ENCODE data around the gene NKX1-1. TPM values are rescaled to one million over a fixed set of nuclear protein-coding genes. Genes with fewer than 3 reads are reported as not detected.

The NKX1-1 gene
- total and polyA plus RNA-seq, 9 of the 15 experiments (the other 6 are each of a cell fraction or from before 2014, with no cell fraction given) = not detected

DNA sequence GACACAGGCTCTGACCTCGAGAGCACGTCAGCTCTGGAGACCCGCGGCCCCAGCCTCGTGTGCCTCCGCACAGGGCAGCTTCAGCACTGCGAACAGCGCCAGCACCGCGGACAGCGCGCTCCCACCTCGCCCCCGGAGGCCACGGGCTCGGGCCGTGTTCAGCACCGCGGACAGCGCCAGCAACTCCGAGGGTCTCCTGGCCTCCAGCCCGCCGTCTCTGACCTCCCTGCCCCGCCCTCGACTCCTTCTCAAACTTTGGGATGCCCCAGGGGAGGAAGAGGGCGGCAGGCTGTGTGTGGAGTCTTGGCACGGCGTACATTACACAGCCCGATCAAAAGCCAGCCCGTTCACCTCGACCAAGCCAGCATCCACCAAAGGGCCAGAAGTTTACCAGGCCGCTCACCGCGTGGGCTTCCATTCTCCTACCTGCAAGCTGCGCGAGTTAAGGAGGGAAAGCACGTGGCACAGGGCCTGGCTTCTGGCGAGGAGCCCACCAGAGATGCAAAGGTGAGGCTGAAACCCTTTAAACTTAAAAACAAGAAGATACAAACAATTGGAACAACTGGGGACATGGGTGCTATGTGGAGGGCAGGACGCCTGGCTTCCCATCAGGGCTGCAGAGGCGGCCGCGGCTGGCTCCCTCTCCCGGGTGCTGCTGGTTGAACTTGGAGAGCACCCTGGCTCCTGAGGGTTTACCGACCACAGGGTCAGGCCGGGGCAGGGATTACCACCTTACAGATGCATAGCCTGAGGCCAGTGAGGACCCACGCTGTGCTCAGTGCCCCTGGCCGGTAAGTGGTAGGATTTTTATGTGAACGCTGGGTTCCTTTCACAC lies 4.5 kb upstream of the NKX1-1 start (continued):
- TF ChIP-seq ZNF609 (CRISPR knock-in tag; IDR thresholded peaks at IDR 0.05; ENCODE audit: borderline replicate concordance) (peak; percentile 100), ZNF644 (tag; IDR thresholded peaks at IDR 0.05; ENCODE audit: low read depth) (peak; percentile 98), MYNN (IDR thresholded peaks at IDR 0.05) (no peak), MYNN (CRISPR knock-in tag; IDR thresholded peaks at IDR 0.05) (peak; percentile 98), CBFB (CRISPR knock-in tag; IDR thresholded peaks at IDR 0.05) (peak; percentile 98), HNRNPLL (IDR thresholded peaks at IDR 0.05; ENCODE audit: low read depth, low read length, poor library complexity, severe bottlenecking) (peak; percentile 35), CBX5 (IDR thresholded peaks at IDR 0.05; ENCODE audit: borderline replicate concordance, low read depth) (no peak), ZNF121 (CRISPR knock-in tag; conservative IDR thresholded peaks at IDR 0.05) (peak; percentile 90), LCOR (CRISPR knock-in tag; IDR thresholded peaks at IDR 0.05) (peak; percentile 100), HNRNPL (IDR thresholded peaks at IDR 0.05; ENCODE audit: low read depth, low read length) (no peak), FOSL1 (tag; conservative IDR thresholded peaks at IDR 0.05) (no peak)
- TF ChIP-seq, protein P1, sequence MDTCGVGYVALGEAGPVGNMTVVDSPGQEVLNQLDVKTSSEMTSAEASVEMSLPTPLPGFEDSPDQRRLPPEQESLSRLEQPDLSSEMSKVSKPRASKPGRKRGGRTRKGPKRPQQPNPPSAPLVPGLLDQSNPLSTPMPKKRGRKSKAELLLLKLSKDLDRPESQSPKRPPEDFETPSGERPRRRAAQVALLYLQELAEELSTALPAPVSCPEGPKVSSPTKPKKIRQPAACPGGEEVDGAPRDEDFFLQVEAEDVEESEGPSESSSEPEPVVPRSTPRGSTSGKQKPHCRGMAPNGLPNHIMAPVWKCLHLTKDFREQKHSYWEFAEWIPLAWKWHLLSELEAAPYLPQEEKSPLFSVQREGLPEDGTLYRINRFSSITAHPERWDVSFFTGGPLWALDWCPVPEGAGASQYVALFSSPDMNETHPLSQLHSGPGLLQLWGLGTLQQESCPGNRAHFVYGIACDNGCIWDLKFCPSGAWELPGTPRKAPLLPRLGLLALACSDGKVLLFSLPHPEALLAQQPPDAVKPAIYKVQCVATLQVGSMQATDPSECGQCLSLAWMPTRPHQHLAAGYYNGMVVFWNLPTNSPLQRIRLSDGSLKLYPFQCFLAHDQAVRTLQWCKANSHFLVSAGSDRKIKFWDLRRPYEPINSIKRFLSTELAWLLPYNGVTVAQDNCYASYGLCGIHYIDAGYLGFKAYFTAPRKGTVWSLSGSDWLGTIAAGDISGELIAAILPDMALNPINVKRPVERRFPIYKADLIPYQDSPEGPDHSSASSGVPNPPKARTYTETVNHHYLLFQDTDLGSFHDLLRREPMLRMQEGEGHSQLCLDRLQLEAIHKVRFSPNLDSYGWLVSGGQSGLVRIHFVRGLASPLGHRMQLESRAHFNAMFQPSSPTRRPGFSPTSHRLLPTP (IDR thresholded peaks at IDR 0.05; ENCODE audit: borderline replicate concordance, extremely low read depth, insufficient read length) = no peak
- TF ChIP-seq, protein P2, sequence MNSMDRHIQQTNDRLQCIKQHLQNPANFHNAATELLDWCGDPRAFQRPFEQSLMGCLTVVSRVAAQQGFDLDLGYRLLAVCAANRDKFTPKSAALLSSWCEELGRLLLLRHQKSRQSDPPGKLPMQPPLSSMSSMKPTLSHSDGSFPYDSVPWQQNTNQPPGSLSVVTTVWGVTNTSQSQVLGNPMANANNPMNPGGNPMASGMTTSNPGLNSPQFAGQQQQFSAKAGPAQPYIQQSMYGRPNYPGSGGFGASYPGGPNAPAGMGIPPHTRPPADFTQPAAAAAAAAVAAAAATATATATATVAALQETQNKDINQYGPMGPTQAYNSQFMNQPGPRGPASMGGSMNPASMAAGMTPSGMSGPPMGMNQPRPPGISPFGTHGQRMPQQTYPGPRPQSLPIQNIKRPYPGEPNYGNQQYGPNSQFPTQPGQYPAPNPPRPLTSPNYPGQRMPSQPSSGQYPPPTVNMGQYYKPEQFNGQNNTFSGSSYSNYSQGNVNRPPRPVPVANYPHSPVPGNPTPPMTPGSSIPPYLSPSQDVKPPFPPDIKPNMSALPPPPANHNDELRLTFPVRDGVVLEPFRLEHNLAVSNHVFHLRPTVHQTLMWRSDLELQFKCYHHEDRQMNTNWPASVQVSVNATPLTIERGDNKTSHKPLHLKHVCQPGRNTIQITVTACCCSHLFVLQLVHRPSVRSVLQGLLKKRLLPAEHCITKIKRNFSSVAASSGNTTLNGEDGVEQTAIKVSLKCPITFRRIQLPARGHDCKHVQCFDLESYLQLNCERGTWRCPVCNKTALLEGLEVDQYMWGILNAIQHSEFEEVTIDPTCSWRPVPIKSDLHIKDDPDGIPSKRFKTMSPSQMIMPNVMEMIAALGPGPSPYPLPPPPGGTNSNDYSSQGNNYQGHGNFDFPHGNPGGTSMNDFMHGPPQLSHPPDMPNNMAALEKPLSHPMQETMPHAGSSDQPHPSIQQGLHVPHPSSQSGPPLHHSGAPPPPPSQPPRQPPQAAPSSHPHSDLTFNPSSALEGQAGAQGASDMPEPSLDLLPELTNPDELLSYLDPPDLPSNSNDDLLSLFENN (IDR thresholded peaks at IDR 0.05; ENCODE audit: low read depth in 2 of 2, low read length in 2 of 2) = 0 out of 4 replicates have a peak, but pooled peaks of 1 of the 2 experiments have one; percentile 30

Data from K562 (cell line).